Activated naive CD4-positive, alpha-beta T cell treated with anti-CD3 and anti-CD28 coated beads, Interleukin-2, amount 50 U/mL, for 72 hours (primary cell): Measurements from ENCODE around the gene EME2. TPM values are rescaled to one million over a fixed set of nuclear protein-coding genes. Genes with fewer than 3 reads are reported as not detected.
"Not testable (repeated sequence)": the region's sequence is repeated elsewhere in the genome, so short reads cannot be mapped to it uniquely, and the experiment has no call there.

ENCODE experiments used
- ATAC-seq, 2 donors: fragments of 150-1000 bp; cut with Tn5 transposase; 2 replicates each; pipeline ENCODE4 v1.10.0; 2021; ENCODE audit warnings: mild to moderate bottlenecking in 2 of 2, moderate library complexity in 2 of 2
- DNase-seq, 2 donors: peaks; one replicate each; pipeline ENCODE4 v3.0.0; 2021 to 2022; ENCODE audit warnings: low spot score in 2 of 2
- H3K27ac Mint-ChIP-seq, 2 donors: one replicate each; pipeline ENCODE4 v1.8.0; 2022; ENCODE audit warnings: mild to moderate bottlenecking in 2 of 2, mixed read lengths in 2 of 2
- H3K36me3 Mint-ChIP-seq, 2 donors: one replicate each; pipeline ENCODE4 v1.8.0; 2022; ENCODE audit warnings: mixed read lengths in 2 of 2
- H3K9me3 Mint-ChIP-seq, 2 donors: one replicate each; pipeline ENCODE4 v1.8.0; 2022; ENCODE audit warnings: mixed read lengths in 2 of 2
- total RNA-seq, 2 donors: library from RNA; stranded (reverse); gene quantifications; one replicate each; pipeline ENCODE4 v1.2.3, GENCODE V29; 2022

Gene EME2, protein sequence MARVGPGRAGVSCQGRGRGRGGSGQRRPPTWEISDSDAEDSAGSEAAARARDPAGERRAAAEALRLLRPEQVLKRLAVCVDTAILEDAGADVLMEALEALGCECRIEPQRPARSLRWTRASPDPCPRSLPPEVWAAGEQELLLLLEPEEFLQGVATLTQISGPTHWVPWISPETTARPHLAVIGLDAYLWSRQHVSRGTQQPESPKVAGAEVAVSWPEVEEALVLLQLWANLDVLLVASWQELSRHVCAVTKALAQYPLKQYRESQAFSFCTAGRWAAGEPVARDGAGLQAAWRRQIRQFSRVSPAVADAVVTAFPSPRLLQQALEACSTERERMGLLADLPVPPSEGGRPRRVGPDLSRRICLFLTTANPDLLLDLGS
- total RNA-seq = 10 to 100 TPM; 21.9 to 24.0 TPM

DNA sequence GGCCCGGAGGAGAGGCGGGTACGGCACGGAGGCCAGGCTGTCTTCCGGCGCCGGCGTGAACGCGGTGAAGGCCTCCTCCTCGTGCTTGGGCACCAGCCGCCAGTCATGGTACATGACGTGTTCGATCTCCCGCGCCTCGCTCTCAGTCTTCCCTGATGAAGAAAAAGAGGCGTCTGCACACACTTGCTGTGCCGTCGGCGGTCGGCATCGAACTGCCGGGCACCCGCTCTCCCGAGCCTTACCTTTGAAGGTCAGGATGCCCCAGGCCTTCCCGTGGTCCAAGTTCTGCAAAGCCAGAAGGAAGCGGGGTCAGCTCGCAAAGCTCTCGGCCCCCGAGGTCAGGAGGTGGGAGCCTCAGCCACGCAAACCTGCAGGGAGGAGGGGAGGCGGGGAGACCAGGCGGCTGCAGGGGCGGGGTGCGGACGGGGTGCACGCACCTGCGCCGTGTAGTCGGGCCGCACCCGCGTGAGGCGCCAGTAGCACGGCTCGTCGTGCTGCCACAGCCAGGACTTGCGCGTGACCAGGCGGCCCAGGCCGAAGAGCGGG, at the start of gene EME2:
Gene EME2 (plus strand): TSS at position 449 of the 546 bp plus-strand sequence. CDS start 418 bp downstream, outside the sequence.
- DNase-seq = peak; percentile 64 to 76
- Mint-ChIP-seq H3K9me3 (no peaks in the 10 kb centered on the region), H3K27ac (peak within 1 kb of the TSS; percentile 88 to 100), H3K36me3 (peaks cover 11 to 15% of the 10 kb centered on the region in 2 donors)
- peak; percentile 42 for ATAC-seq

DNA sequence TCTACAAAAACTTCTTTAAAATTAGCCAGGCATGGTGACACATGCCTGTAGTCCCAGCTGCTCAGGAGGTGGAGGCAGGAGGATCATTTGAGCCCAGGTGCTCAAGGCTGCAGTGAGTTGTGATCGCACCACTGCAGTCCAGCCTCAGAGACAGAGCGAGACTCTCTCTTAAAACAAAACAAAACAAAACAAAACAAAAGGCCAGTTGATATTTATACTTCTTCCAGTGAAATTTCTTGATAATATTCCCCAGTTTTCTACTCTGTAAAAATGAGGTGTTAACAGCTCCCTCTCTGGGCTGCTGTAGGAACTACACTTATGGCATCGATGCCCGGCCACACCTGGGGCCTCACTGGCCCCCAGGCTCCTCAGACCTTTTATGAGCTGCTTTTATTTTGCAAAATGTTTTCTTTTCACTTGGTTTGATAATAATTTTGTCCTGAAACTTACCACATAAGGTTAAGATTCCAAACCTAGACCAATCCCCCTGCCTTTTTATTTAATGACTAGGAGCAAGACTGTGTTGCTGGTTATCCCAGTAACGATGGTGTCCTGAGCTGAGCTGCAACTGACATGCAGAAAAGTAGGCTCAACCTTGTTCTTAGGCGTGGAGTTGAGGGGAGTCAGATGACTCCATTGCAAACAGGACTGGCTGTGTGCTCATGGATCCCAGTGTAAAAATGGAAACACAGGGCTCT, 49.0 kb upstream of the EME2 start:
- Mint-ChIP-seq H3K9me3 (no peaks in the 10 kb centered on the region), H3K36me3 (no peaks in the 10 kb centered on the region), H3K27ac (no peak overlapping the region)
- DNase-seq = peak in 1 of 2 donors; percentile 55
- peak in 1 of 2 donors; percentile 43 for ATAC-seq

DNA sequence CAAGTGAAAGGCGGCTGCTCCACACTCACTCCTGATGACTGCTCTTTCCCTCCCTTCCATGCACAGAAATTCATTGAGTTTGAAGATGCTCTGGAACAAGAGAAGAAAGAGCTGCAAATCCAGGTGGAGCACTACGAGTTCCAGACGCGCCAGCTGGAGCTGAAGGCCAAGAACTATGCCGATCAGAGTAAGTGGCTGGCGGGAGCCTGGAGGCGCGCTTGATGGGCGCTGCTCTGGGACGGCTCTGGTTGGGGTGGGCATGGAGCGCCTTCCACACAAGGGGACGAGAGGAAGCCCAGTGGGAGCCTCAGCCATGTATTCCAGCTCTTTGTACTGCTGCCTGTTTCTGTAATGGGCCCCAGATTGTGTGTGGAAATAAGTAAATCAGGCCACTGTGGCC, 48.1 kb upstream of the EME2 start:
- no peak for ATAC-seq
- H3K9me3 Mint-ChIP-seq = no peaks in the 10 kb centered on the region
- no peak overlapping the region for H3K27ac Mint-ChIP-seq
- no peaks in the 10 kb centered on the region for H3K36me3 Mint-ChIP-seq
- DNase-seq = no peak

DNA sequence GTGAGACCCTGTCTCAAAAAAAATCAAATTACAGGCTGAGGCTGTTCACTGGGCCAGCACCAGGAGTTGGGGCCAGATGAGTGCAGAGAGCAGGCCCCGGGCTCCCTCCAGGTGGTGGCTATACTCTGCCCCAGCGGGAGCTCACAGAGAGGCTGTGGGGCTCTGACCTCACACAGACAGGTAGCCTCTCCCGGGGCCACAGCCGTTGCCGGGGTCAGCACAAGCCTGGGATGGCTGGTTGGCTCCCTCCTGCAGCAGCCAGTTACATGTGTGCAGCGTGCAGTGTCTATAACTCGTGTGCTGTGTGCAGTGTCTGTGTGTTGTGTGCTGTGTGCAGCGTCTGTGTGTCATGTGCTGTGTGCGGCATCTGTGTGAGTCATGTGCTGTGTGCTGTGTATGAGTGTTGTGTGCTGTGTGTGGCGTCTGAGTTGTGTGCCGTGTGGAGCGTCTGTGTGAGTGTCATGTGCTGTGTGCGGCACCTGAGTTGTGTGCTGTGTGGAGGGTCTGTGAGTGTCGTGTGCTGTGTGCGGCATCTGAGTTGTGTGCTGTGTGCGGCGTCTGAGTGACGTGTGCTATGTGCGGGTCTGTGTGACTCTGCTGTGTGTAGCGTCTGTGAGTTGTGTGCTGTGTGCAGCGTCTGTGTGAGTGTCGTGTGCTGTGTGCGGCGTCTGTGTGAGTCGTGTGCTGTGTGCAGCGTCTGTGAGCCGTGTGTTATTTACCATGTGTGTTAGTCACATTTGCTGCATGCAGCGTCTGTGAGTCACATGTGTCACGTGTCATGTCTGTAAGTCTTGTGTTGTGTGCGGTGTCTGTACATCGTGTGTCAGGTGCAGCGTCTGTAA, 45.7 kb upstream of the EME2 start:
- ATAC-seq (no peak), DNase-seq (no peak)
- no peaks in the 10 kb centered on the region for H3K36me3 Mint-ChIP-seq
- peak overlapping the region in 1 of 2 donors; percentile 1 for H3K27ac Mint-ChIP-seq
- no peaks in the 10 kb centered on the region for H3K9me3 Mint-ChIP-seq

DNA sequence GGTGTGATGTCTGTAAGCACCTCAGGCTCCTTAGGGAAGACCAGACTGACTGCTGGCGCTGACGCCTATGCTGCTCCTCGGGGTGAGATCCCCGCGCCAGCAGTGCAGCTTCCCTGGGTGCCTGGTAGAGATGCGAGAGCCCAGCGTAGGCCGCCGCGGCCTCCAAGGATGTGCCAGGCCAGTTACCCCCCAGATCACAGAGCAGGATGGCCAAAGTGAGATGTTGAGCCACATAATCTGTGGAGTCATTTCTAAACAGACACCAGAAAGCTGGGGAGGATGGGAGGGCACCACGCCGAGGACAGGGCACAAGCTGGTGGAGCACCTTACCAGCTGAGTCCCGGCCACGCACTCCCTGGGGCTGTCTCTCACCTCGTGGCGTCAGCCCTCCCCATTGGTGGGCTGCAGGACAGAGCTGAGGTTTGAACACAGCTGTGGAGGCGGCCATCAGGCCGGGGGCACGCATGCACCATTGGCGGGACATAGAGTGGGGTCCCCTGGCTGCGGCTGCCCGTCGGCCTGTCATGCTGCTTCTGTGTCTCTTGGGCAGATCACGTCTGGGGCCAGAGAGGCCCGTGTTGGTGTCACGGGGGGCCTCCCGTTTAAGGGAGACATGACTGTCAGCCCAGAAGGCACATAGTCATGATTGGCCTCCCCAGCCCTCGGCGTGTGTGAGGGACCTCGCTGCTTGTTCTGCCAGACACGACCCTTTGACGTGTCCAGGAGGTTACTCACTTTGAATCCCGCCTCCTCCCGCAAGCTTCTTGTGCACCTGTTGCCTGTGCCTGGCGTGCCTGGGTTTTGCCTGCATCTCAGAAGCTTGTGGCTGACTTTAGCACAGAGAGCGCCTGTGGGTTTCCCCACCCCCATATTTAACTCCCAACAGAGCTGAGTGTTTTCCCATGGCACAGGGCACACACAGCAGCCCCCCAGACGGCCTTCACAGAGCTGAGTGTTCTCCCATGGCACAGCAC, 44.7 kb upstream of the EME2 start:
- H3K27ac Mint-ChIP-seq = peak overlapping the region; percentile 1 to 60
- H3K9me3 Mint-ChIP-seq = no peaks in the 10 kb centered on the region
- no peak for DNase-seq
- ATAC-seq = no peak
- no peaks in the 10 kb centered on the region for H3K36me3 Mint-ChIP-seq

DNA sequence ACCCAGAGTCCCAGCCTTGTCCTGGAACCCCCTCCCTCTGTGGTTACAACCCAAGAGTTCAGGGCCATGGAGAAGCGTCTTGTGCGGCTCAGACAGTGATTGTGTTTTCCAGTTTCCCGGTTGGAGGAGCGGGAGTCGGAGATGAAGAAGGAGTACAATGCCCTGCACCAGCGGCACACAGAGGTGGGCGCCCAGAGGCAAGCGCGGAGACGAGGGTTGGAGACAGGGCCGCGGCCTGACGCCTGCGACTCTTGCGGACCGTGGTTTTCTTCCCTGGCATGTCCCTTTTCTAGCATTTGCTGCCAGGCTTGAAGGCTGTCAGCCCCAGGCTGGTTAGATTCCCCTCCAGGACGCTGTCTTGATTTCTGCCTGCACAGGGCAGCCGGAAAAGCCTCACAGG, 43.6 kb upstream of the EME2 start:
- DNase-seq = no peak
- no peak for ATAC-seq
- Mint-ChIP-seq H3K36me3 (no peaks in the 10 kb centered on the region), H3K27ac (peak overlapping the region in 1 of 2 donors; percentile 77), H3K9me3 (no peaks in the 10 kb centered on the region)

DNA sequence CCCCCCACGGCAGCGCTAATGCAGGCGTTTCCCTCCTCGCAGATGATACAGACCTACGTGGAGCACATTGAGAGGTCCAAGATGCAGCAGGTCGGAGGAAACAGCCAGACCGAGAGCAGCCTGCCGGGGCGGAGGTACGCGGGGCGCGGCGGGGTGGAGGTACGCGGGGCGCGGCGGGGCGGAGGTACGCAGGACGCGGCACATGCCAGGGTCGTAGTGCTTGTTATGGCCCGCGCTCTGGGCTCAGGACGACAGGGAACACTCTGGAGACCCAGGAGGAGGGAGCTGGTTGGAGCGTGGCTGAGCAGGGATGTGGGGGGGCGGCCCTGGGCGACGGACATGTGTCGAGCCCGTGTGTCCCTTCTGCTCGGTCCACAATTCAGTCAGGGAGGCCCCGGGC, 43.2 kb upstream of the EME2 start:
- DNase-seq (no peak), ATAC-seq (no peak)
- no peak overlapping the region for H3K27ac Mint-ChIP-seq
- H3K36me3 Mint-ChIP-seq = no peaks in the 10 kb centered on the region
- no peaks in the 10 kb centered on the region for H3K9me3 Mint-ChIP-seq

DNA sequence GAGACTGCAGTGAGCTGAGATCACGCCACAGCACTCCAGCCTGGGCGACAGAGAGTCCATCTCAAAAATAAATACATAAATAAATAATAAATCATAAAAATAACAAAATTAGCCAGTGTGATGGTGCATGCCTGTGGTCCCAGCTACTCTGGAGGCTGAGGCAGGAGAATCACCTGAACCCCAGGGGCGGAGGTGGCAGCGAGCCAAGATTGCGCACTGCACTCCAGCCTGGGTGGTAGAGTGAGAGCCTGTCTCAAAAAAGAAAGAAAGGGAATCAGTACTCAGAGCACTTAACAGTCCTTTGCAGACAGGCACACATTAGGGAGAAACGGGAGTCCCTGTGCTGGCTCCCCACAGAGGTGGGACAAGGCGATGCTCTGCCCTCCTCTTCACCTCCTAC, 41.5 kb upstream of the EME2 start:
- Mint-ChIP-seq H3K36me3 (no peaks in the 10 kb centered on the region), H3K27ac (no peak overlapping the region), H3K9me3 (no peaks in the 10 kb centered on the region)
- DNase-seq (no peak), ATAC-seq (no peak)

DNA sequence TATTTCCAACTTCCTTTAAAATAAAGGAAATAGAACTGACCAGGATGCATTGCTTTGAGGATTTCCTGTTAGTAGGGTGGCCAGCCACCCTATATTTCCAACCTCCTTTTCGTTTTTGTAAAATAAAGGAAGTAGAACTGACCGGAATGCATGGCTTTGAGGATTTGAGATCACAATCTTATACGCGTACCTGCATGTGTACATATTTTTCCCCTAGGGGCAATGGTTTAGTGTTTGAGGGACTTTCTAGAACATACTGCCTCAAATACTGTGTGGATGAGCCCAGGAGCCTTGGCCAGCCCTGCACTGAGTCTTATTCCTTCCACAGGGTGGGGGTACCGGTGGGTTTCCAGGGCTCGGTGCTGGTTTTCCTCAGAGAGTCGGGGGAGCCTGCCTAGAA, 41.0 kb upstream of the EME2 start:
- H3K9me3 Mint-ChIP-seq = no peaks in the 10 kb centered on the region
- DNase-seq (no peak), ATAC-seq (no peak)
- peak overlapping the region in 1 of 2 donors; percentile 84 for H3K27ac Mint-ChIP-seq
- H3K36me3 Mint-ChIP-seq = no peaks in the 10 kb centered on the region

DNA sequence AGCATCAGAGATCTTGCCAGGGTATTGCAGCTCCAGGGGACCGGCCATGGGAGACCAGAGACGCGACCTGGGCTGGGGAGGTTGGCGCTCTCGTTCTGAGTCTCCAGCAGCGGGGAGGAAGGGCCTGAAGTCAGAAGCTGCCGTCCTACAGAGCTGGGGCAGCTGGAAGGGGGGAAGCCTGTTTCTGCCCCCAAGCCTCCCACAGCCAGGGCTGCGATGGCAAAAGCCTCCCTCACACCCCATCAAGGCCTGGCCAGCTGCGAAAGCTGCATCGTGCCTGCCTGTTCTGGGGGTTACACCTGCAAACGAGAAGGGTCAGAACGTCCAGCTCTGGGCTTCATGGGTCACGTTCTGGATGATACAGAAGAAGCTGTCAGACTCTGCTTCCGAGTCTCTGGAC, 40.5 kb upstream of the EME2 start:
- Mint-ChIP-seq H3K36me3 (no peaks in the 10 kb centered on the region), H3K9me3 (no peaks in the 10 kb centered on the region), H3K27ac (peak overlapping the region in 1 of 2 donors; percentile 84)
- ATAC-seq (no peak), DNase-seq (no peak)

DNA sequence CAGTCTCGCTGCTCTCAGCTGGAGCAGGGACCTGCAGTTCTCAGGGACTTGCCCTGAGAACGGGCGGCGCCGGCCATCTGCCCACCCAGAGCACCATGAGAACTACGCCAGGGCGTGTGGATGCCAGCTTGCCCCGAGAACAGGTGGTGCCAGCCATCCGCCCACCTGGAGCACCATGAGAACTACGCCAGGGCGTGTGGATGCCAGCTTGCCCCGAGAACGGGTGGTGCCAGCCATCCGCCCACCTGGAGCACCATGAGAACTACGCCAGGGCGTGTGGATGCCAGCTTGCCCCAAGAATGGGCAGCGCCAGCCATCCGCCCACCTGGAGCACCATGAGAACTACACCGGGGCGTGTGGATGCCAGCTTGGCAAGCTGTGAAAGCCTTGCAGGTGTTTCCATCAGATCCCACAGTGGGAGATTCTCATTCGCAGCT, 40.0 kb upstream of the EME2 start:
- not testable (repeated sequence) for ATAC-seq, DNase-seq, H3K9me3 Mint-ChIP-seq, H3K36me3 Mint-ChIP-seq, H3K27ac Mint-ChIP-seq

DNA sequence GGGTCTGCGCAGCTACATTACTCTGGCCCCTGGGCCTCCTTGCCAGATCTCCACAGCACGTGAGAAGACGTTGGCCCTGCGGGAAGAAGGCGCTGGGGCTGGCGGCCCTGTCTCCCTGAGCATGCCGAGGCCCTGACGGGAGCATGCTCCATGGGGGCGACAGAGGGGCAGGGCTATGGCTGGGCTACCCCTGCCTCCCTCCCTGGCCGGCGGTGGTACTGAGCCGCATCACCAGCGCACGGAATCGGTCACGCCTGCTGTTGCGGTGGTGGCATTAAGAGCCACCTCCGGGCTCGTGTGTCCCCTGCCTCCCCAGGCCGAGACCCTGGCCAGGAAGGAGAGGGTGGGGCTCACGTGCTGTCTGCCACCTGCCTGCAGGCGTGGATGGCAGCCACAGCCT, 38.5 kb upstream of the EME2 start:
- Mint-ChIP-seq H3K27ac (no peak overlapping the region), H3K36me3 (no peaks in the 10 kb centered on the region), H3K9me3 (no peaks in the 10 kb centered on the region)
- ATAC-seq (no peak), DNase-seq (no peak)

DNA sequence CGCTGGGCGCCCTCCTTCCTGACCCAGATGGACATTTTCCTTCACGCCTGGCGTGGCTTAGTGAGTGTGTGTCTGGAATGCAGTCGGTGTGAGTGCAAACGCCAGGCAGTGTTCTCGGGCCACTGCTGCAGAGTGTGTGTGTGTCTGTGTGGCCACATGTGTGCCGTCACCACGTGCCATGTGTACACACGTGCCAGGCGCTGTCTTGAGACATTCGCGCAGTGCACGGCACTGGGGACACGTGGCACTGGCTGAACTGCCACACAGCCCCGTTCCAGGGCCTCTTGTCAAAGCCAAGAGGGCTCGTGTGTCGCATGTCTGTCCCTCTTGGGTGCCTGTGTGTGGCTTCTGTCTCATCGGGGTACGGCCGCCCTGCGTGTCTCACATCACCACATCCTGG, 37.8 kb upstream of the EME2 start:
- H3K36me3 Mint-ChIP-seq = no peaks in the 10 kb centered on the region
- ATAC-seq (no peak), DNase-seq (no peak)
- no peak overlapping the region for H3K27ac Mint-ChIP-seq
- H3K9me3 Mint-ChIP-seq = no peaks in the 10 kb centered on the region

DNA sequence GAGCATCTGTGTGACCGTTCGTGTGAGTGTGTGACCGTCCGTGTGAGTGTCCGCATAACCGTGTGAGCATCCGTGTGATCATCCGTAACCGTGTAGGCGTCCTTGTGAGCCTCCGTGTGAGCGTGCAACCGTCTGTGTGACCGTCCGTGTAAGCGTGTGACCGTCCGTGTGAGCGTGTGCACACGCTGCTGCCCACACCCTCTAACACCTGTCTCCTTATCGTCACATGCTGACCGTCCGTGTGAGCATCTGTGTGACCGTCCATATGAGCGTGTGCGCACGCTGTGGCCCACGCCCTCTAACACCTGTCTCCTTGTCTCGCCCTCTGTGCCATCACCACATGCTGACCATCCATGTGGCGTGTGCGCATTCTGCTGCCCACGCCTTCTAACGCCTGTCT, 32.4 kb upstream of the EME2 start:
- no peak for ATAC-seq

DNA sequence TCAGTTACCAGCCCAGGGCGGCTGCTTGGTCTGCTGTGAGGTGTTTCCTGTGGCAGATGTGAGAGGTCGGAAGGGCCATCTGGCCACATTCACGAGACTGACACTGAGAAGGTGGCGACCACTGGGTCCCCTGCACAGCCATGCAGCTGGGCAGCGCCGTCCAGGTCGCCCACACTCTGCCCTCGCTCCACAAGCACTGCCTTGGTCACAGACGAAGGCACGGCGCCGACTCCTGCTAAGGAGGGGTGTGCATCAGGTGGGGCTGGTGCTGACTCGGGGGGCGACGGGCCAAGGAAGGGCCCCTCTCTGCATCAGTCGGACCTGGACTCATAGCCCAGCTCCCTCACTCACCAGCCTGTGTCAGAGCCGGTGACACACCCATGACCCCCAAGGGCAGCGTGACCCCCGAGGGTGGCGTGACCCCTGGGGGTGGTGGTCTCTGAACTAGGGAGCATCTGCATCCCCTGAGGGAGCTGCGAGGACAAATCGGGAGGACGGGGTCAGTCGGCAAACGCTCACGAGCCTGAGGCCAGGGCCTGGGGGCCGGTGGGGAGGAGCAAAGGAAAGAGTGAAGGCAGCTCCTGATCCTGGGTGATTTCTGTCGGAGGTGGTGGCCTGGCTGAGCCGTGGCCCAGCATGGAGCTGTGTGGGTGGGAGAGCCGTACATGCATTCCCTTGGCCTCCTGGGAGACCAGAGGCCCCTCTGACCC, 31.7 kb upstream of the EME2 start:
- Mint-ChIP-seq H3K9me3 (no peaks in the 10 kb centered on the region), H3K27ac (peak overlapping the region in 1 of 2 donors; percentile 65), H3K36me3 (no peaks in the 10 kb centered on the region)
- DNase-seq (no peak), ATAC-seq (no peak)

More for the DNA sequence above, 32.4 kb upstream of the EME2 start:
- Mint-ChIP-seq H3K9me3 (no peaks in the 10 kb centered on the region), H3K36me3 (no peaks in the 10 kb centered on the region), H3K27ac (no peak overlapping the region)
- no peak for DNase-seq
